IPS-18c (cell line): ENCODE measurements around the gene MAPK1.
"Not testable (repeated sequence)": the region's sequence is repeated elsewhere in the genome, so short reads cannot be mapped to it uniquely, and the experiment has no call there.

Experiments used
- H3K4me3 ChIP-seq: 2 replicates; pipeline ENCODE4 v1.7.0; 2013; ENCODE audit warnings: low read depth, mild to moderate bottlenecking, low read length, moderate library complexity; ENCODE audit not compliant: insufficient read depth
- H3K9me3 ChIP-seq: one replicate; pipeline ENCODE4 v1.6.1; 2013; ENCODE audit warnings: mild to moderate bottlenecking, low read length, moderate library complexity; ENCODE audit not compliant: control insufficient read depth, insufficient read depth

The MAPK1 gene

DNA sequence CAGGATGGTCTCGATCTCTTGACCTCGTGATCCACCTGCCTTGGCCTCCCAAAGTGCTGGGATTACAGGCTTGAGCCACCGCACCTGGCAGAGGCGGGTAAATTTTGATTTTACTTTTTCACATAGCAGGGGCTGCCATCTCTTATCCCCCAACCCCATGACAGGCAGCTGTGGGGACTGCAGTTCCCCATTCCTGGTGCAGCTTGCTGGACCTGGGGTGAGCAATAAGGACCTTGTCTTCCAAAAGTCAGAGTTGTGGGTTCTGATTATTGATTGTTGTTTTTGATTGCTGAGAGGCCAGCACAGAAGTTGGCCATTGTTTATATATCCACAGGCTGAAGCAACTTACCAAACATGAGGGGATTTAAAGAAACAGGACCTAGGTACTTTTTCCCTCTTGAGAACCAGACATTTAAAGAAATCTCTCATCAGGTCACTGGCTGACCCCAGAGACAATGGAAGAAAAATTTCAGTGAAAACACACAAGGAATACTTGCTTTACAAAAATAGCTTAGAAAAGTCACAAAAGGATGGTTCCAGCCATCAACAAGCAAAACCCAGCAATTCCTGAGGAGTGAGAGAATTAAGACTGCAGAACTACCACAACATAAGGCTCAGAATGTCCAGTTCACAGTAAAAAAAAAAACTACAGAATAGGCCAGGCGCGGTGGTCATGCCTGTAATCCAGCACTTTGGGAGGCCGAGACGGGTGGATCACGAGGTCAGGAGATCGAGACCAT, 22.0 kb upstream of the MAPK1 start:
- H3K9me3 ChIP-seq, result no peaks in the 10 kb centered on the region
- H3K4me3 ChIP-seq, result no peak overlapping the region

GRCh38 chr22:21887841-21888240, 20.4 kb upstream of the MAPK1 start:
- Histone ChIP-seq H3K4me3 (no peak overlapping the region), H3K9me3 (no peaks in the 10 kb centered on the region)

DNA sequence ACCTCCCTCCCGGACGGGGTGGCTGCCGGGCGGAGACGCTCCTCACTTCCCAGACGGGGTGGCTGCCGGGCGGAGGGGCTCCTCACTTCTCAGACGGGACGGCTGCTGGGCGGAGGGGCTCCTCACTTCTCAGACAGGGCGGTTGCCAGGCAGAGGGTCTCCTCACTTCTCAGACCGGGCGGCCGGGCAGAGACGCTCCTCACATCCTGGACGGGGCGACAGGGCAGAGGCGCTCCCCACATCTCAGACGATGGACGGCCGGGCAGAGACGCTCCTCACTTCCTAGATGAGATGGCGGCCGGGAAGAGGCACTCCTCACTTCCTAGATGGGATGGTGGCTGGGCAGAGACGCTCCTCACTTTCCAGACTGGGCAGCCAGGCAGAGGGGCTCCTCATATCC, 16.5 kb upstream of the MAPK1 start:
- H3K4me3 ChIP-seq, H3K9me3 ChIP-seq: not testable (repeated sequence)

GRCh38 chr22:21882754-21883333, 15.4 kb upstream of the MAPK1 start:
- not testable (repeated sequence) for H3K9me3 ChIP-seq, H3K4me3 ChIP-seq

- no peaks in the 10 kb centered on the region for H3K9me3 ChIP-seq
- H3K4me3 ChIP-seq, result no peak overlapping the region
Observed at GRCh38 chr22:21881841-21882753, 14.7 kb upstream of the MAPK1 start.

GRCh38 chr22:21876486-21877176, 9.2 kb upstream of the MAPK1 start:
- no peaks in the 10 kb centered on the region for H3K9me3 ChIP-seq

DNA sequence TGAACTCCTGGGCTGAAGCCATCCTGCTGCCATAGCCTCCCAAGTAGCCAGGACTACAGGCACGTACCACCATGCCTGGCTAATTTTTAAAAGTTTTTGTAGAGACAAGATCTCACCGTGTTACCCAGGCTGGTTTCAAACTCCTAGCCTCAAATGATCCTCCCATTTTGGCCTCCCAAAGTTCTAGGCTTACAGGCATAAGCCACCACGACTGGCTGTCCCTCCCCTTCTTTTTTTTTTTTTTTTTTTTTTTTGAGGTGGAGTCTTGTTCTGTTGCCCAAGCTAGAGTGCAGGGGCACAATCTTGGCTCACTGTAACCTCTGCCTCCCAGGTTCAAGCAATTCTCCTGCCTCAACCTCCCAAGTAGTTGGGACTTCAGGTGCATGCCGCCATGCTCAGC, 7.5 kb upstream of the MAPK1 start:
- not testable (repeated sequence) for H3K4me3 ChIP-seq, H3K9me3 ChIP-seq

More at GRCh38 chr22:21876486-21877176, 9.2 kb upstream of the MAPK1 start:
- H3K4me3 ChIP-seq, result no peak overlapping the region

DNA sequence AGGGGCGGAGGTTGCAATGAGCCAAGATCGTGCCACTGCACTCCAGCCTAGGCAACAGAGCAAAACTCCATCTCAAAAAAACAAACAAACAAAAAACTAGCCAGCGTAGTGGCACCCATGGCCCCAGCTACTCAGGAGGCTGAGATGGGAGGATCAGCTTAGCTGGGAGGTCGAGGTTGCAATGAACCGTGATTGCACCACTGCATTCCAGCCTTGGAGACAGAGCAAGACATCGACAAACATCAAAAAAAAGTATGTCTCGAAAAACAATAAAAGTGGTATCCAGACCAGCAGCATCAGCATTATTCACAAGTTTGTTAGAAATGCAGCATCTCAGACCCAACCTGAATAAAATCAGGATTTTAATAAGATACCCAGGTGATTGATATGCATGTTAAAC, 6.2 kb upstream of the MAPK1 start:
- H3K9me3 ChIP-seq, result no peaks in the 10 kb centered on the region
- H3K4me3 ChIP-seq, result no peak overlapping the region

DNA sequence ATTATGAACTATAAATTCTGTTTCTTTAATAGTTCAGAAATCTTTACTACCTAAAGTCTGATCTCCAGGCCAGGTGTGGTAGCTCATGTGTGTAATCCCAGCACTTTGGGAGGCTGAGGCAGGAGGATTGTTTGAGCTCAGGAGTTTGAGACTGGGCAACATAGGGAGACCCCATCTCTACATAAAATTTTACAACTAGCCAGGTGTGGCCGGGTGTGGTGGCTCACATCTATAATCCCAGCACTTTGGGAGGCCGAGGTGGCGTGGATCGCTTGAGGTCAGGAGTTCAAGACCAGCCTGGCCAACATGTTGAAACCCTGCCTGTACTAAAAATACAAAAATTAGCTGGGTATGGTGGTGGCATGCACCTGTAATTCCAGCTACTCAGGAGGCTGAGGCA, 5.3 kb upstream of the MAPK1 start:
- not testable (repeated sequence) for H3K4me3 ChIP-seq

DNA sequence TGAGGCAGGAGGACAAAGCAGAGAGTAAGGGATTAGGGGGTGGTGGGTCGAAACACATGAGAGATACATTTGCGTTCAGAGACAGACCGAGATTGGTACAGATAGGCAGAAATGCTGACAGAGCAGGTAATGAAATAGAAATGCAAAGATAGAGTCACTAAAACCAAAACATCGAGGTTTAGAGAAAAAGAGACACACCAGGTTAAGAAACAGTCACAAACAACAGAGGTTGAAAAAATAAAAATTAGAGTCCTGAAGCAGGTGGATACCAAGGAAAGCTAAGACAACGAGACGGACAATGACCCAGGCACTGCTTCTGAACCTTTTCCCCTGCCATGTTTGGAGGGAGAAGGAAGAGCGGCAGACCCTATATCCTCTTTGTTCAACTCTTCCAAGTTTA, 1.2 kb upstream of the MAPK1 start:
- Histone ChIP-seq H3K4me3 (peak overlapping the region; percentile 92; the same call in 1 of the 2 replicates), H3K9me3 (no peaks in the 10 kb centered on the region)

More for the DNA sequence above, 5.3 kb upstream of the MAPK1 start:
- H3K9me3 ChIP-seq, result not testable (repeated sequence)

DNA sequence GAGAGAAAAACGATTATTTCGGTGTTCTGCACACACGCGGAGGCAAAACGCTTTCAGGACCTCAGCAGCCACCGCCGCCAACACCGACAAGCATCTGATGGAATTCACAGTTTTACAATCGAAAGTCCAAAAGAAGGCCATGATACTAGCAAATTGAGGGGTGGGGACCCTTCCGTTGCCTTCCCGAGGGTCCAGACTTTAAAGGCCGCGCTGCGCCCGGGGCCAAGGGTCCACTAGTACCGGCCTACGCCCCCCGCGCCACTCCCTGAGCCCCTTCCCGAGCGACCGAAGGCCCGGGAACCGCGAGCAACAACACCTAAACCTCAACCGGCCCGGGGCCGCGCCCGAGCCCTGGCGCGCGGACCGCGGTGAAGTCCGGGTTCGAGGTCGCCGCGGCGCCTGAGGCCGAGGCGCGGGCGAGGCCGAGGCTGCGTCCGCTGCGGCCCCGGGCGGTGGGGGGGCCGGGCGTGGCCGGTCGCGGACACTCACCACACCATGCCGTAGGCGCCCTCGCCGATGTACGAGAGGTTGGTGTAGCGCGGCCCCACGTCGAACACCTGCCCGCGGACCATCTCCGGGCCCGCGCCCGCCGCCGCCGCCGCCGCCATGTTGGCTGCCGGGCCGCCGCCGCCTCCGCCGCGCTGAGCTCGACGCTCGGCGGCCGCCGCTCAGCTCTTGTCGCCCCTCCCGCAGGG, 465 bp downstream of the MAPK1 start:
- Histone ChIP-seq H3K4me3 (peak overlapping the region; percentile 92), H3K9me3 (no peaks in the 10 kb centered on the region)

GRCh38 chr22:21865041-21865440, 2.4 kb downstream of the MAPK1 start:
- H3K9me3 ChIP-seq, result no peaks in the 10 kb centered on the region
- H3K4me3 ChIP-seq, result no peak overlapping the region

DNA sequence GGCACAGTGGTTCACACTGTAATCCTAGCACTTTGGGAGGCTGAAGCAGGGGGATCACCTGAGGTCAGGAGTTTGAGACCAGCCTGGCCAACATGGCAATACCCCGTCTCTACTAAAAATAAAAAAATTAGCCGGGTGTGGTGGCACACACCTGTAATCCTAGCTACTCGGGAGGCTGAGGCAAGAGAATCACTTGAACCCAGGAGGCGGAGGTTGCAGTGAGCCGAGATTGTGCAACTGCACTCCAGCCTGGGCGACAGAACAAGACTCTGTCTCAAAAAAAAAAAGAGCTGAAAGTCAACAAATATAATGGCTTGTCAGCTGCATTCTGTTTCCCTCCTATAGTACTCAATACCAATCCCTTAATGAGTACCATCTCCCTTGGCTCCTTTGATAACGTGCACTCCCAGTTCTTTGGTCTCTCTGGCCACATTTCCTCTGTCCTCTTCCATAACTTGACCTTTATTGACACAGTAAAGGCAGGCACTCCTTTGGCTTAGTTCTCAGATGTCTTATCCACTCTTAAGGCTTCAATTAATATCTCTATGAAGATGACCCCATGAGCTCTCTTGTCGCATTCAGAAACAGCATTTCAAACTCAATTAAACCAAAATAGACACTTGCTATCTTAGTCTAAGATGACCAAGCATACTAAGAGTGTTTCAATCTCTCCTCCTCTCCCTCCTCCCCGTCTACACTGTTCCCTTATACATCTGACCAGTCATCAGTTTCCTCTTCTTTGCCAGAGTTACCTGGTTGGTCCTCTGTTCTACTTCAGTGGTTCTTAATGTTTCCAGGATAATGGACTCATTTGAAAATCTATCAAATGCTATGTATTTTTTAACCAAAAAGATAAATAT, 4.8 kb downstream of the MAPK1 start:
- Histone ChIP-seq H3K9me3 (no peaks in the 10 kb centered on the region), H3K4me3 (no peak overlapping the region)

DNA sequence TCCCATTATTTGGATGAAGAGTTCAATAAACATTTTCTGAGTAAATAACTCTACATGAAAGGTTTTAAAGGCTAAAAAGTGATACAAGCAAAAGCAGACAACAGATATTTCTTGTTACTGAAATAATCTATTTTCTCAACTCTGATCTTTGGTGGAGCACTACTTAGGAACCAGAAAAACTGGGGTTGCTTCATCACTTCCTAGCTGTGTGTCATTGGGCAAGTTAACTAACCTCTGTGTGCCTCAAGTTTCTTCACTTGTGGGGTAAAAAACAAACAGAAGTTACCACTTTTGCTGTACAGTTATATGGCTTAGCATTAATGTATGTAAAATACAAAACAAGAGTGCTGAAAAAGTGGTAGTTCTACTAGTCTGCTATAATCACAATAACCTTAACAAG, 5.6 kb downstream of the MAPK1 start:
- H3K9me3 ChIP-seq, result no peaks in the 10 kb centered on the region
- H3K4me3 ChIP-seq, result no peak overlapping the region

DNA sequence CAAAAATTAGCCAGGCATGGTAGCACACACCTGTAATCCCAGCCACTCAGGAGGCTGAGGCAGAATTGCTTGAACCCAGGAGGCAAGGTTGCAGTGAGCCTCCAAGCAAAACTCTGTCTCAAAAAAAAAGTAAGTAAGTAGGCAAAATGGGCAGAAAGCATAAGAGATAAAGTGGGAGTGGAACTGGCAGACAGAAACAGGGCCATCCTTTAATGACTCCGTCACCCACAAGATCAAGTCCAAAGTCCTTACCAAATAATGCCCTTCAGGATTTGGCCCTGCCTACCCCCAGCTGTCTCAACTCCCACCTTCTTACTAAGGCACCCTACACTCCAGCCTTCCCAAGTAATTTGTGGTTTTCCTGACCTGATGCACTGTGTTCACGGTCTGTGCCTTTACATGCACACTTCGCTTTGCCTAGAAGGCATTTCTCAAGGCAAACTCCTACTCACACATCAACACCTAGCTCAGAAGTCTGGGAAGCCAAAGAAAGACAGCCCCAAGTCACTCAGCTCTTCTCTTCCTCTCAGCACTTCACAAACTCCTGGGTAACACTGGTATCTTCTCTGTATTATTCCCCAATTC, 6.1 kb downstream of the MAPK1 start:
- H3K9me3 ChIP-seq, result no peaks in the 10 kb centered on the region
- H3K4me3 ChIP-seq, result no peak overlapping the region
